GM19193 (cell line): Measurements from ENCODE around the gene UBL7.
A peak's percentile ranks its signal among the peaks of the same experiment; 100 is the strongest.

Experiments used
- POLR2A ChIP-seq: IDR thresholded peaks from 4 replicates; pipeline ENCODE4 v1.6.1; 2011; ENCODE audit not compliant: insufficient read depth, insufficient read length; ENCODE audit errors: extremely low read depth

The UBL7 gene

DNA sequence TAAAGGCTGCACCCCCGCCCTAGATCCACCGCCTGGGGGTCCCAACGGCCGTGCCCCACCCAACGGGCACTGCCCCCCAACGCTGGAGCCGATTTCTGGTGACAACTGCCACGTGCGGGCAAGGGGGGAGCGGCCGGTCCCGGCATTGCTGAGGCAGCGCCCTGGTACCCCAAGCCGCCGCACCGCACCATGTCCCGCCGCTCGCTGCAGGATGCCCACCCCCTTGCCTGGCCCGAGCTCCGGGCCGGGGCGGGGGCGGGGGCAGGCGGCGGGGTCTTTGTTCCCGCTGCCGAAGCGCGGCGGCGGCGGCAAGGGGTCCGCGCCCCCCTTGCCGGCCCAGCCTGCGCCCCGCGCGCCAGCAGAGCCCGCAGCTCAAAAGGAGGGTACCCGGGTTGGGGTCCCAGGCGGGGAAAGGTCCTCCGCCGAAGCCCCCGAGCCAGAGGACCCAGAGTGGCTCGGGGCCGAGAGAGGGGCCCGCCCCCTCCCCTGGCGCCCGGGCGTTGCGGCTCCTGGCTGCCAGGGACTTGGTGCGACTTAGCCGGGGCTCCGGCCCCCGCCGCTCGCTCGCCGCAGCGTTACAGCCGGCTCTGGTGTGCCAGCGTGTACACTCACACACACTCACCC, 27.9 kb downstream of the UBL7 start:
- no peak for TF ChIP-seq POLR2A

DNA sequence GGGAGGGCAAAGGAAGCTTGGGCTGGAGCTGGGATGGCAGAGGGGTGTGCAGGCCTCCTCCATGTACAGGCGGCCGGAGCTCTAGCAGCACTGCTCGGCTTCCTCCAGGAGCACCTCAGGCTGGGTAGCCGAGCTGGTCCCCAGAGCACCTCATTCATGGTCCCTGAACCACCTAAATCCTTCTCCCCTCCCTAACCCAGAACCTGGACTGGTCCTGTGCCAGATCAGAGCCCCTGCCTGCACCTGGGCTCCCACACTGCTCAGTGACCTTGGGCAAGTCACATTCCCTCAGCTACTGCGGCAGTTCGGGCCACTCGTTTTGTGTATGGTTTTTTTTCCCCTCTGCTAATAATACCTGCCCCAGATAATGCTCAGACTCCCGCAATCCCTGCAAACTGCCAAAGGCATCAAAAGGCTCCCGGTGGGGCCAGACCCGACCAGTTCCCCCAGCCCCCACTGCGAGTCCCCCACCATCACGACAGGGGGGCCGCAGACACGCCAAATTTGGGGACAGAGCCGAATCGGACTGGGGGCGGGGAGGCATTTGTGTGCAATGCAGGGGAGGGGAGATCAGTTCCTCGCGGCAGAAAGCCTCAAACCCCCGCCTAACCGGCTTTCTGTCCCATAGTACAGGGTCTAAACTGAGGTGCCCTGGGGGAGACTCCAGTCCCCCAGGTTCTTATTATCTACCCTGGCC, 28.5 kb downstream of the UBL7 start:
- no peak for TF ChIP-seq POLR2A

DNA sequence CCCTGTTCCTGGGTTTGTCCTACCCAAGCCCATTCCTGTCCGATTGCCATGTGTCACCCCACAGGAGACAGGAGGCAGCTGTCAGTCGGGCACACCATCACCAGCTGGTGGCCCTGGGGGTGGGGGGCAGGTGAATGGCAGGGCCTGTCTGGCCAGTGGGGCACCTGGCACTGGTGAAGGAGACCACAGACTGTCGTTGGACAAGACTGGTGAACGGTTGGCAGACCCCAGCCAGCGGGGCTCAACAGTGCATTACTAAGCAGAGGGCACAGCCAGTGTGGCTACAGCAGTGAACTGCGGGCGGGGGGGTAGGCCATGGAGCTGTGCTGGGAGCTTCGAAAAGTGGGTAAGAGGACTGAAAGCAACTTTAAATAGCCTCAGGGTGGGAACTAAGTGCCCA, 29.3 kb downstream of the UBL7 start:
- peak; percentile 9 for TF ChIP-seq POLR2A

DNA sequence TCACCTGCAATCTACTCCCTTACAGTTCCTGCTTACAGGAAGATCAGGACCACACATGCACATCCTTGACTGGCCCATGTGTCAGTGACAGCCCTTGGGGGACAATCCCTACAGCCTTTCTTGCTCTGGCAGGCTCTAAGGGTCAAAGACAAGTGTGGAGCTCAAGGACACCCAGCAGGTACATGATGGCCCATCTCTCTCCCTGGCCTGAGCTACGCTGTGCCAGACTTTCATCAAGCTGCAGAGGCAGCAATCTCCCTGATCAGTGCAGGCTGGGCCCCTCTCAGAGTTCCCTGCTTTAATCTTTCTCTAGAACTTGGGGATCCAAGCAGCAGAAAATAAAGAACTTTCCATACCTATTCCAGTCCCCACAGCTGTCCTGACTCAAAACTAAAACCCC, 29.8 kb downstream of the UBL7 start:
- TF ChIP-seq POLR2A, result no peak

DNA sequence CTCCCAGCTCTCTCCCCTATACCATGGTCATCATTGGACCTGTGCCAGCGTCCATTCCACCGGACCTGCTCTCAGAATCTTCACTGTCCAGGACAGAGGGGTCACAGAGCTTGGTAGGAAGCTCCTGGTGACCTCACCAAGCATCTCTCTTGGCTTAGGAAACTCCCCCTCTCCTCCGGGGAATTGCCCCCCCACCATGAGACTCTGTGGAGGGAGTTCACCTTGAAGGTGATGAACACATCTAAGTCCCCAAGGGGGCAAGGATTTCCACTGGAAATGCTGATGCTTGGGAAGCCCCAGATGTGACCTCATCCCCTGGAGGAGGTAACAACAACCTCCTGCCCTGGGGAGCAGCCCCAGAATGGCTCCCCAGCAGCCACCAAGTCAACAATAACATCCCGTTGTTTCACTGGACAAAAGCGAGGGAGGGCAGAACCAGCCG, 30.4 kb downstream of the UBL7 start:
- TF ChIP-seq POLR2A, result no peak

DNA sequence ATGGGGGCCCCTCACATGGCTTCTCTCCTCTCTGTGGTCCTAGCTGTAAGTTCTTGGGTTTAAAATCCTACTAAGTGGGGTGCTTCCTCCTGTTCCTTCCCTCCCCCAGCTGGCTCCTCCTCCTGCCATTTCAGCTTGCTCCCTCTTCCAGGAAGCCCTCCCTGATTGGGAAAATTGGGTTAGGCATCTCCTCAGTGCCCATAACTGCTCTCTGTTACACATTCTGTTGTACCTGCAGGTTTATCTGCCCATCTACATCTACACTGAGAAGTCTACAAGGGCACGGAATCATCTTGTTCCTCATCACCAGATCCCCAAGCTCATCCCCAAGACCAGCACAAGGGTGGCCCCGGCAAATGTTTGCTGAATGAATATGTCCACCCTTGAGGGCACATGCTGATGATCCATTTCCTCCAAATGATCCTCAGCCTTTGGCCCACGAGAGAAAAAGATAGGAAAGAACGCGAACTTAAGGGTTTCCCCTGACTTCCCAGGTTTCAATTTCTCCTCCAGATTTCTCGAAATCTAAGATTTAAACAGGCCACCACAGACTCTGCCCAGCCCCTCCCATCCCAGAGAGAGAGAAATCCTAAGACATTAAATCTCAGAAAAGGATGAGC, 31.1 kb downstream of the UBL7 start:
- no peak for TF ChIP-seq POLR2A

DNA sequence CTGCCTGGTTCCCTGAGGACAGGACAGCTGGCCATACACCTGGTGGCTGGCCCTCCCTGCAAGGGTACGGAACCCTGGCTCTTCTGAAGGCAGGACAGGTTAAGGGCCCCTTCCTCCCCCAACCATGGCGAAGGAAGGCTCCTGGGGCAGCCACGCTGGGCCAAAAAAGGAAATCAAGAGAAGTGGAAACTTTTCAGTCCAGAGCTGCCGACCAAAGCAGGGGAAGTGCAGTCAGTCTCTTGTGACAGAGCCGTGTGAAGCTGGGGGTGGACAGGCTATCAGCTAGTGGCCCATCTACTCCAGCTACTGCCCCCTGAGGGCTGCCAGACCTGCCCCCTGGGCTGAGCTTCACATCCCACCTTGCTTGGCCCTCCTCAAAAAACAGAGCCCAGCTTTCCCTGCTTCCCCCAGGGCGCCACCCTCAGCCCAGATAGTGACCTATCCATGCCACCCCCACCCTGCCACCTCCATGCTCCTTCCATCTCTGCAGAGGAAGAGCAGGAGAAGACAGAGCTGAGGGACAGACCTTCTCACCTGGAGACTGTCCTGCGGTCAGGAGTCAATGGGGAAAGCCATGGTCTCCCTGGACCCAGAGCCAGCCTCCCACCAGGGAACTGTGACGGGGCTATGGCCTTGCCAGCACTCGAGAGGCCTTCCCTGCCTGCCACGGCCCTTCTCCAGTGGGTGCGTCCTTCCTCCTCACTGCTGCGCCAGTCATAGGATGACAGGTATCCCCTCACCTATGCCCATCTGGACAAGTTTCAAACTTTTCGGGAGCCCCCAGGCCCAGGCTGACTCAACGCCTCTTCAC, 31.8 kb downstream of the UBL7 start:
- peak; percentile 12 for TF ChIP-seq POLR2A

DNA sequence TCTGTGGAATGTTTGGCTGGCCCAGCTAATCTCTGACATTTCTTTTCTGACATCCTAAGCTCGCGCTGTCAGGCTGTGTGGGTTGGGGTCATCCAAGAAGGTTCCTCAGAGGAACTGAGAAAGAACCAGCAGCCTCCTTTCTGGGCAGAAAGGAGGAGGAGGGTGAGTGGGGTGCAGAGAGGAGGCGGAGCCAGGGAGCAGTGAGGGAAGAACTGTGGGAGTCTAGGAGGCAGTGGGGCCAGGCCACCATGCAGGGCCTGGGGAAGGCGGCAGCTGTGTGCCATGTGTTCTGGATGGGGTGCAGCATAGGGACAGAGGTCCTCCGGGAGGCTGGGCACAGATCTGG, 32.5 kb downstream of the UBL7 start:
- peak; percentile 5 for TF ChIP-seq POLR2A

DNA sequence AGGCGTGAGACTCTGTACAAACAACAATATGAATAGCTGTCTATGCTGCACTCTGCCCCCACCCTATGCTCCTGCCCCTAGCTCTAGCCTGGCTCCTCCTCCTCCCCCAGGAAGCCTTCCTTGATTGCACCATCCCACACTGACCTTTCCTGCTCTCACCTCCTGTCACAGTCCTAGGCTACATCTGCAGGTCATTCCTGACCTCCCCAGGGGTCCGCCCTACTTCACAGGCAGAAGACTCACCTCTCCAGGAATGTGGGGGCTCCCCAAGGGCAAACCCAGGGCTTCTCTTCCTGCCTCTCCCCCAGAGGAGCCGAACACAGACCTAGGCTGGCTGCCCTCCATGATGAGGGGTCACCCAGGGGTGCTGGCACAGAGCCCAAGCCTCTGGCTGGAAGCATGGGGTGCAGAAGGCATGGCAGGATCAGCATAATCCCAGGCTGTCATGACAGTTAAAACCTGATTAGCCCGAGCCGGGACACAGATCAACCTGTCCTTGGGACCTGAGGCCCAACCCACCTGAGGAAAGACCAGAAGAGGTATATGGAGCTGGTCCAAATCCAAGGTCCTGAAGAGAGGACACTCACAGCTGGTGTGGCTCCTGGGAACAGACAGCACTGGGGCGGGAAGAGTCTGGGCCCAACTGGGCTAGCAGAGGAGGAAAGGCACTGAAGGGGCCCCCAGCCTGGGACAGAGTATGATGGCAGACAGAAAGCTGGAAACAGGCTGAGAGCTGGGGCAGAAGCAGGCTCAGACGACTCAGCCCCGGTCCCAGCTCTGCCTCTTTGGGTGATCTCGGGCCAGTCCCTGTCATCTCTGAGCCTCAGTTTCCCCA, 33.1 kb downstream of the UBL7 start:
- peak; percentile 9 for TF ChIP-seq POLR2A

DNA sequence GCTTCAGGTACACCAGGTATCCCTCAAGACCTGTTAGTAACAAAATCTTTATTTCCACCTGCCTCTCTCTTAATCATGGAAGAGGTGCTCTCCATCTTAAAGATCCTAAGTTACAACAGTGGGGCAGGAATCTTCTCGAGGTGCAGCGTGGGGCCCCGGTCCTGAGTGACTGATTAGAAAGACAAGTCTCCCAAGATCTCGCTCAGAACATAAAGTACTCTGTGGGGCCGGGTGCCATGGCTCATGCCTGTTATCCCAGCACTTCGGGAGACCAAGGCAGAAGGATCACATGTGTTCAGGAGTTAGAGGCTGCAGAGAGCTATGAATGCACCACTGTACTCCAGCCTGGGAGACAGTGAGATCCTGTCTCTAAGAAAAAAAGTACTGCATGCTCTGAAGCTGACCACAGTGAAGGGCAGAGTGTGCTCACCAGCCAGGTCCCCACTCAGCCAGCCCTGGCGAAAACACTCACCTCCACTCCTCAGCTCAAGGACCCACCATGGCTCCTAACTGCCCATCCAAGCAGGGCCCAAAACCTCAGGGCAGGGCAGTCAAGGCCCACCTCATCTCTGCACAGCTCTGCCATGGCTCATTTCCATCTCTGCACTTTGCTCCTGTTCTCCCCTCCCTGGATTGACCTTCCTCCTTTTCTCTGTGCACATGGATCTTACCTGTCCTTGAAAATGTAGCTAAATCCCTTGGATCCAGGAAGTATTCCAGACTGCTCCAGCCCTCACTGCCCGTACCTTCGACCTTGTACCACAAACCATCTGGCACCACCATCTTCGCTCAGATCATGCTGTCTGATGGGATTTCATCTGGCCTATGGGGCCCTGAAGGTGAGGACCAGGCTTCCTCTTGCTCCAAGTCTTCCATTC, 34.3 kb downstream of the UBL7 start:
- TF ChIP-seq POLR2A, result no peak

DNA sequence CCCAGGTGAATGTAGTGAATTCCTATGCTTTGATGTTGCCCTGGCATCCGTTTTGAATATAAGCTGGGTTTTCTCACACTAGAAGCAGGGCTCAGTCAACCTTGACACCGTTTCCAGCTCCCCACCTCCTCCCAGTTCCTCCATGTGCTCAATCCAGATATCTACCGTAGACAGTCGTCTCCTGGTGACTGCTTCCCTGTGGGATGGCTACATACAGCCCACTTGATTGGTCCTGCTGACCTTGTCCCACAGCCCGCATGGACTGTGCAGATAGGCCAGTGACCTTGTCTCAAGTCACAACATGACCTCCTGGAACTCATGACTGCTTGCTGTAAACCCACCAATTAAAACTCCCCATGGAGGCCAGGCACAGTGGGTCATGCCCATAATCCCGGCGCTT, 35.3 kb downstream of the UBL7 start:
- no peak for TF ChIP-seq POLR2A

DNA sequence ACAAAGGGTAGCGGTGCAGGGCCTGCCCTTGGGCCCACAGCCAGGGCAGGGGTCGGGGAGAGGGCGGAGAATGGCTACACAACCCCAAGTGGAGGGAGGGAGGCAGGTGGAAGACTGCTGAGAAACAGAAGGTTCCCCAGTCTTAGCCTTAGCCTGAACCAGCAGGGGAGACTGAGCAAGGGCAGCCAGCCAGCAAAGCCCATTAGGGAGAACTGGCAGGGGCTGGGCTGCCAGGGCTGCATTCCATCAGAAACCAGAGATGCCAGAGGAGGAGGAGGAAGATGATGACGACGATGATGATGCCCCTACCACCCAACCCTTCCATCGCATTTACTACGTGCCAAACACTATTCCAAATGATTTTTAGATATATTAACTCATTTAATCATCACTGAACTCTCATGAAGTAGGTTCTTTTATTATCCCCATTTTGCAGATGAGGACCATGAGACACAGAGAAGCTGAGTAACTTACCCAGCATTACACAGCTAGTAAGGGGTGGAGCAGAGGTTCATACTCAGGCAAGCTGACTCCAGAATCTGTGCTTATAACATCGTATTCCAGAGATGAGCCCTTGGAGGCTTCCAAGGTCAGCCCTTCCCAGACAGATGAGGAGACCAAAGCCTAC, 35.9 kb downstream of the UBL7 start:
- no peak for TF ChIP-seq POLR2A
